SH-SY5Y (cell line): ENCODE measurements around the gene SLC39A12.

ENCODE experiments used
- GATA2 ChIP-seq: IDR thresholded peaks from 2 replicates; pipeline ENCODE4 v1.6.1; 2011; ENCODE audit warnings: mild to moderate bottlenecking, low read depth, low read length
- GATA3 ChIP-seq: IDR thresholded peaks from 2 replicates; pipeline ENCODE4 v1.6.1; 2011; ENCODE audit warnings: low read depth, mild to moderate bottlenecking, low read length, moderate library complexity

DNA sequence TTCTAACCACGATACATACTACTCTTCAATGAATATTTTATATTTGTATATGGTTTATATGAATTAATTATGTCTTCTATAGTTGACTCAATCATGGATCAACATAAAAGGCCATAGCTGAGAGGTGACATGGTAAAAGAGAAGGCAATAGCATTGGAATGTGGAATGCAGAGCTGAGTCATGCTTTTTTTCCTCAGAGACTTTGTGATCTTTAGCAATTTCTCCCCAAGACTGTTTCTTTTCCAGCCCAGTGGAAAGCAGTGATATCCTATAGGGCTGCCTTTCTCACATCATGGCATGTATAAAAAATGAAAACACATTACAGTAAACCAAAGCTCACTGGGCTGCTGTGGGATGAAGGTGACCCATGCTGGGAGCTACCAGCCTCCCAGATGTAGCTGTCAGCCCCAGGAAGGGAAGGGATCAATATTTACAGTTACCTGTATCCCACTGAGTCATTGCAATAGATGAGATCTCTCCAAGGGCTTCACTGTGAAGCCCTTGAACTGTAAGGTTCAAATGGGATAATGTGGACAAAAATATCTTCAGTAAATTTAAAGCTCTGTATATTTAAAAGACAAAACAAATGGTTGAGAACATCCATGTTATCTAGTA, 30.2 kb downstream of the SLC39A12 start:
- TF ChIP-seq GATA2 = no peak
- TF ChIP-seq GATA3 = no peak
